ENCODE results near the gene STPG1.

DNA sequence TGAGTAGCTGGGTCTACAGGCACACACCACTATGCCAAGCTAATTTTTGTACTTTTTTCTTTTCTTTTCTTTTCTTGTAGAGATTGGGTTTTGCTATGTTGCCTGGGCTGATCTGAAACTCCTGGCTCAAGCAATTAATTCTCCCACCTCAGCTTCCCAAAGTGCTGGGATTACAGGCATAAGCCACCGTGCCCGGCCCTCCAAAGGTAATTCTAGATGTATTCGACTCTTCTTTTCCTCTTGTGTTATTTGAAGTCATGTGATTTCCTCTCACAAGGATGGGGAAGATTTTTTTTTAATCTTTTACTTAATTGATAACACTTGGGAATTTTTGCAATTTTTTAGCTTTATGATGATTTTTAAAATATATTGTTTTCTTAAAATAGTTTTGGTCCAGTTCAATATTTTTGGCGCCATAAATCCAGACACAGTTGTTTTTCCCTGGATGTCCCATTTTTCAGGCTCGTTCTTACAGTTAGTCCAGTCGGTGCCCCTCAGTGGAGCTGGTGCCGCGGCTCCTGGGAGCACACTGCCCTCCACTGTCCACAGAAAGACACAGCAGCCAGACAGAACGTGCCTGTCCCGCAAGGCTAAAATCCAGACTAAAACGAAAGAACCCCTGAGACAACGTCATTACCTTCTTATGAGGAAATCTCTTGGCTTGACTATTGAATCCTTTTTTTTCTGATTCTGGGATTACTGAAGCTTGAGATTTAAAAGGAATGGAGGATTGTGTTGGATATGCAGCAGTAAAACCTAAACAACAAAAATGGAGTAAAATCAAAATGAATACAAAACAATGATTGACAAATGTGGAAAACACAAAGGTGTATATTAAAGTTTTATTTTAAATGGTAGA, 22.4 kb downstream of the STPG1 start:
- TF ChIP-seq, protein P1, sequence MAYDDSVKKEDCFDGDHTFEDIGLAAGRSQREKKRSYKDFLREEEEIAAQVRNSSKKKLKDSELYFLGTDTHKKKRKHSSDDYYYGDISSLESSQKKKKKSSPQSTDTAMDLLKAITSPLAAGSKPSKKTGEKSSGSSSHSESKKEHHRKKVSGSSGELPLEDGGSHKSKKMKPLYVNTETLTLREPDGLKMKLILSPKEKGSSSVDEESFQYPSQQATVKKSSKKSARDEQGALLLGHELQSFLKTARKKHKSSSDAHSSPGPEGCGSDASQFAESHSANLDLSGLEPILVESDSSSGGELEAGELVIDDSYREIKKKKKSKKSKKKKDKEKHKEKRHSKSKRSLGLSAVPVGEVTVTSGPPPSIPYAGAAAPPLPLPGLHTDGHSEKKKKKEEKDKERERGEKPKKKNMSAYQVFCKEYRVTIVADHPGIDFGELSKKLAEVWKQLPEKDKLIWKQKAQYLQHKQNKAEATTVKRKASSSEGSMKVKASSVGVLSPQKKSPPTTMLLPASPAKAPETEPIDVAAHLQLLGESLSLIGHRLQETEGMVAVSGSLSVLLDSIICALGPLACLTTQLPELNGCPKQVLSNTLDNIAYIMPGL (CRISPR knock-in tag; IDR thresholded peaks at IDR 0.05), result no peak
- no peak for TF ChIP-seq KDM5B (IDR thresholded peaks at IDR 0.05; ENCODE audit: insufficient replicate concordance, low read depth, low read length)
- no peak for TF ChIP-seq JUN (IDR thresholded peaks at IDR 0.05; ENCODE audit: borderline replicate concordance, low read depth, low read length)
- TF ChIP-seq JUN (CRISPR knock-in tag; IDR thresholded peaks at IDR 0.05; ENCODE audit: borderline replicate concordance), result no peak
- TF ChIP-seq, protein P2, sequence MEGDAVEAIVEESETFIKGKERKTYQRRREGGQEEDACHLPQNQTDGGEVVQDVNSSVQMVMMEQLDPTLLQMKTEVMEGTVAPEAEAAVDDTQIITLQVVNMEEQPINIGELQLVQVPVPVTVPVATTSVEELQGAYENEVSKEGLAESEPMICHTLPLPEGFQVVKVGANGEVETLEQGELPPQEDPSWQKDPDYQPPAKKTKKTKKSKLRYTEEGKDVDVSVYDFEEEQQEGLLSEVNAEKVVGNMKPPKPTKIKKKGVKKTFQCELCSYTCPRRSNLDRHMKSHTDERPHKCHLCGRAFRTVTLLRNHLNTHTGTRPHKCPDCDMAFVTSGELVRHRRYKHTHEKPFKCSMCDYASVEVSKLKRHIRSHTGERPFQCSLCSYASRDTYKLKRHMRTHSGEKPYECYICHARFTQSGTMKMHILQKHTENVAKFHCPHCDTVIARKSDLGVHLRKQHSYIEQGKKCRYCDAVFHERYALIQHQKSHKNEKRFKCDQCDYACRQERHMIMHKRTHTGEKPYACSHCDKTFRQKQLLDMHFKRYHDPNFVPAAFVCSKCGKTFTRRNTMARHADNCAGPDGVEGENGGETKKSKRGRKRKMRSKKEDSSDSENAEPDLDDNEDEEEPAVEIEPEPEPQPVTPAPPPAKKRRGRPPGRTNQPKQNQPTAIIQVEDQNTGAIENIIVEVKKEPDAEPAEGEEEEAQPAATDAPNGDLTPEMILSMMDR (IDR thresholded peaks at IDR 0.05 in 2 of 3, conservative IDR thresholded peaks at IDR 0.05 in 1 of 3; ENCODE audit: insufficient read depth in 2 of 3, low read depth in 1 of 3, low read length in 3 of 3), result peak; percentile 94 to 97 (median 96)
- TF ChIP-seq ZNF431 (CRISPR knock-in tag; IDR thresholded peaks at IDR 0.05), result no peak
- TF ChIP-seq EHMT2 (IDR thresholded peaks at IDR 0.05), result no peak
- TF ChIP-seq HNRNPLL (IDR thresholded peaks at IDR 0.05; ENCODE audit: low read depth, low read length, poor library complexity, severe bottlenecking), result no peak
- TF ChIP-seq BHLHE40 (IDR thresholded peaks at IDR 0.05; ENCODE audit: low read length), result peak; percentile 85
- no peak for TF ChIP-seq HNRNPH1 (optimal IDR thresholded peaks at IDR 0.05; ENCODE audit: low read depth, low read length)
- TF ChIP-seq SIX5 (IDR thresholded peaks at IDR 0.05; ENCODE audit: borderline replicate concordance in 1 of 2, insufficient read depth in 1 of 2, low read depth in 1 of 2, low read length in 2 of 2), result no peak
